ENCODE data around the gene RALGDS.

- TF ChIP-seq CTCF (conservative IDR thresholded peaks at IDR 0.05; ENCODE audit: low read depth, low read length) (no peak), EZH2 (IDR thresholded peaks at IDR 0.05; ENCODE audit: borderline replicate concordance, low read depth, low read length, poor library complexity, severe bottlenecking) (no peak)
Observed at GRCh38 chr9:133169102-133169501, 48.1 kb upstream of the RALGDS start.

All from A673 (cell line).